ENCODE data around the gene STRA6.

The STRA6 gene

GRCh38 chr15:74133694-74134386 lies 68.7 kb downstream of the STRA6 start:
- DNase-seq (ENCODE audit: low spot score) (no peak), FAIRE-seq (no peak)

- no peak for DNase-seq (ENCODE audit: low spot score)
- FAIRE-seq = no peak
Measured at GRCh38 chr15:74132681-74133651, 69.6 kb downstream of the STRA6 start.

GRCh38 chr15:74131628-74132413 lies 70.8 kb downstream of the STRA6 start:
- no peak for FAIRE-seq
- DNase-seq (ENCODE audit: low spot score) = no peak

- FAIRE-seq (no peak), DNase-seq (ENCODE audit: low spot score) (no peak)
Measured at GRCh38 chr15:74130849-74131627, 71.5 kb downstream of the STRA6 start.

- DNase-seq (ENCODE audit: low spot score) = no peak
- no peak for FAIRE-seq
Measured at GRCh38 chr15:74130155-74130848, 72.3 kb downstream of the STRA6 start, which contains the start of gene ISLR2. ISLR2 (plus strand) TSS chr15:74130586; CDS start chr15:74132755, 2,169 bp downstream.

- FAIRE-seq (no peak), DNase-seq (ENCODE audit: low spot score) (no peak)
Measured at GRCh38 chr15:74129586-74130154, 72.9 kb downstream of the STRA6 start.

Data from RCC 7860 (cell line).